HG02981 (cell line): ENCODE data around the gene NUTM2E.
"Not testable (repeated sequence)": the region's sequence is repeated elsewhere in the genome, so short reads cannot be mapped to it uniquely, and the experiment has no call there.

Source experiments
- ATAC-seq: cut with Tn5 transposase; IDR thresholded peaks from one replicate; pipeline ENCODE4 v1.9.1; 2021; ENCODE audit warnings: mild to moderate bottlenecking, moderate library complexity; ENCODE audit not compliant: unreplicated experiment

Gene NUTM2E

DNA sequence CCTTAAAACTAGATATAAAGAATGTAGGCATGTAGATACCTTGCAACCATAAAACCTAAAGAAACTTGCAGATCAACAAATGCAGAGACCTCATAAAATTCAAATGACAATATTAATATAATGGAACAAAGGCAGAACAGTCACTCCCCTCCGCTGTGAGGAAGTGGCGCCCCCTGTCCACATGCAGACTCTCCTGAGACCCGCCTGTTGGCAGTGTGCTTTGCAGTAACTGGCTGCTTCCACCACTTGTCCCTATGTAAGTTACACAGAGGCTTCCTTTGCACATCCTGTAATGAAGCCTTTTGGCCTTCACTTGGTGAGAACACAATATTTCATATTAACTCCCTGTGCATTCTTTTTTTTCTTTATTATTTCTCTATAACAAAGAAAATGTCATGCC is 36.3 kb downstream of the NUTM2E start:
- ATAC-seq: not testable (repeated sequence)

DNA sequence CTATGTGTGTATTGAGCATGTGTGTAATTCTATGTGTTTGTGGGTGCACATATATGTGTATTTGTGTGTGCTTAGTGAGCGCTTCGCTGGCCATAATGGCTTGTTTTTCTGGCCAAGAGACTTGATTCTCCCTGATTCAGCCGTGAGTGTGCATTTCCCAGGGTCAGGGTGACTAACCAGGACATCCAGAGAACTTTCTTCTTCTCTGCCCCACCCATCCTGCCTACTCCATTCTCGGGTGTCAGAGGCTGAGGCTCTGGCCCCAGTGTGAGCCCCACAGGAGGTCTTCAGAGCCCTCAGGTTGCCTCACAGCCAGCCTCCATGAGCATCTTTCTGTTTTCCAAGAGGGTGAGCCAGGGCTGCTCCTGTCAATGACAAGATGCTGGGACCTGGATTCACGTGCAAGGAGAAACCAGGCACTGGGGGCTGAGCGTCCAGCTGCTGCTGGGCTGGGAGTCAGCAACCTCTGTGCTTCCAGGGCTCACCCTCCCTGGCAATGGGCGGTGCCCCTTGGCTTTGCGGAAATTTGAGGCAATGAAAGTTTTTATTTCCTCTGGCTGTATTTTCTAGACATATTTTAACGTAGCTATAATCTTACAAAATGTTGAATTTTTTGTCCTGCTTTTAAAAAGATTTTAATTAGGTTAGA is 40.5 kb downstream of the NUTM2E start:
- ATAC-seq: not testable (repeated sequence)

DNA sequence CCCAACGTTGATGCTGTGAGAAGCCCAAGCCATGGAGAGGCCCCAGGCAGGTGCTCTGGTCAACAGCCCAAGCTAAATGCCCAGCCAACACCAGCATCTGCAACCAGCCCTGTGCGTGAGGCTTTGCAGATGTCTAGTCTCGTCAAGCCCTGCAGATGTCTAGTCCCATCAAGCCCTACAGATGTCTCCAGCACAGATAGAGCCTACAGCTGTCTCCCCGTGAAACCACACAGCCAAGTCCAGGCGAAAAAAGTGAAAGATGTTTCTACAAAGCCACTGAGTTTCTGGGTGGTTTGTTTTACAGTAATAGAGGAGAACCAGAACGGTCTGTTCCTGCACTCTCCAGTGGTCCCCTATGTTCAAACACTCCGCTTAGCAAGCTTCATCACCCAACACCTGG is 41.5 kb downstream of the NUTM2E start:
- ATAC-seq: not testable (repeated sequence)

DNA sequence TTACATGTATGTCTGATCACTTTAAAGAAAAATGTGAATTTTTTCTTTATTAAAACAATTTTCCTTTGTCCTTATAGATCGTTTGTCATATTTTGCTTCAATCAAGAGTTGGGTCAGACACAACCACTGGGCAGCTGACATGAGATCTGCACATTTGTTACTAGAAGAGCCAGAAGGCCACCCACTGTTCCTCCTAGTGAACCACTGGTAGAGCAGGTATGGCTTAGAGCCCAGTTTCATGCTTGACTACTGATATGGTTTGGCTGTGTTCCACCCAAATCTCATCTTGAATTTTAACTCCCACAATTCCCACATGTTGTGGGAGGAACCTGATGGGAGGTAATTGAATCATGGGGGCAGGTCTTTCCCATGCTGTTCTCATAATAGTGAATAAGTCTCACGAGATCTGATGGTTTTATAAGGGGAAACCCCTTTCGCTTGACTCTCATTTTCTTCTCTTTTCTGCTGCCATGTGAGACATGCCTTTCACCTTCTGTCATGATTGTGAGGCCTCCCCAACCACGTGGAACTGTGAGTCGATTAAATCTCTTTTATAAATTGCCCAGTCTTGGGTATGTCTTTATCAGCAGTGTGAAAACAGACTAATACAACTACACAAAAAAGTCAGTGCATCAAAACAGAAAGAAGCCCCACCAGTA is 43.0 kb downstream of the NUTM2E start:
- not testable (repeated sequence) for ATAC-seq

DNA sequence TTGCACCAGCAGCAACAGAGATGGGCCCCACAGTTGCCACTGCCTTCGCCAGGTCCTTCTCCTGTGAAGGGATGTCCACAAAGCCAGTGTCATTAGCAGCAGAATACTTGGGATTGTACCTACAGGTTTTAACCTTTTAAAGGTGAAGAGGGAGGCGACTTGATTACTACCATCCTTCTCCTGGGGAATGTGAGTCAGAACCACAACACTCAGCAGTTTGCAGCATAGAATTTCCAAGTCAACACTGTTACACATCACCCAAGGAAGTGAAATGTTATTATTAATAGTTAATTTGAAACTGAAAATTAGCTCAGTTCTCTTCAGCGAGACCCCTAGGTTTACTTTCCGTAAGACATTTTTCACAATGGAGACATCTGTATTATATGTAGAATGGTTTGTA is 45.2 kb downstream of the NUTM2E start:
- ATAC-seq: not testable (repeated sequence)
